DLD1 (cell line): ENCODE measurements around the gene IL16.
"Not testable (repeated sequence)": the region's sequence is repeated elsewhere in the genome, so short reads cannot be mapped to it uniquely, and the experiment has no call there.

Experiments used
- in situ Hi-C: cut with HindIII; loops from 2 replicates; pipeline ENCODE4 v1.10.0; 2017; ENCODE audit warnings: low sequenced_read_pairs

The IL16 gene

DNA sequence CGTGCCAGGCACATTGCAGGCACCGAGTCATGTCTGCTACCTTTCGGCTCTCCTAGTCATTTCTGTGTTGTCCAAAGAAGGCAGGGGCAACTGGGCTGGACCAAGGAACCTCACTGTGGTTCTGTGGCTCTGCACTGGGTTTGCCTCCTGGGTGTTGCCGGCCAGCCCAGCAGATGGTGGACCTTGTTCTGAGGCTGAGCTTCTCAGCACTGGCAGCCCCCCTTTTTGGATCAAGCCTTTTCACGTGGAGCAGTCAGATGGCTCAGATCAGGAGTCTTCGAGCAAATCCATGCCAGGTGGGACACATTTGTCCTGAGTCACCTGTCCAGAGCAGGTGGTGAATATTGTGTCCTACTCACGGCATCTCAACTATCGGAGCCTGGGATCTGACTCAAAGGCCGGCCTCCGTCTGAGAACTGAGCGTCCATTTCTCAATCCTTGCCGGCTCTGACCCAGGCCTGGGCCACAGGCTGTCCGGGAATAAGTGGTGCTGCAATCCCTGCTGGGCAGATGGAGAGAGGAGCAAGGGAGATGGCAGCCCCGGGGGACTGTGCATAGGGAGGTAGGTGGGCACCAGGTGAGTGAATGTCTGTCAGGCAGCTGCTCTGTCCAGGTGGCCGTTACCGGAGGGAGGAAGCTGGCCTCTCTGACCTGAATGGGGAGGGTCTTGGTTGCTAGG lies at the start of gene IL16:
TSS of gene IL16 (plus strand) at position 304 of the 679 bp plus-strand sequence. CDS start 28,521 bp downstream, outside the sequence.
- in situ Hi-C loops = no loop called here

DNA sequence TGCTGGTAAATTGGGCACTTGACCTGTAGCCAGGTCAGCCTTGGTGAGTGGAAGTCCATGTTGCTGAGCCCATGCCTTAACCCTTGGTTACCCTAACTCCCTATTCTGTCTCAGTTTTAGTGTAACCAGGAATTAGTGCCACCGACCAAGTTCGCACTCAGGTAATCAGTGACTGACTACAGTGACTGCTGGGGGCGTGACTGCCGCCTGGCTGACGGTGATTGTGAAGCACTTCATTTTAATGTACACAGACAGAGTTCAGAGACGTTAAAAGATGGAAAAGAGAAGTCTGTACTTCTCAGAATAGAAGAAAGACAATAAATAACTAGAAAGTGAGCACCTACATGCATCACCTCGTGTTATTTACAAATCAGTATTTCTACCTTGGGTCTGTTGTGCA lies 45.3 kb upstream of the IL16 start:
- in situ Hi-C loops = no loop called here

DNA sequence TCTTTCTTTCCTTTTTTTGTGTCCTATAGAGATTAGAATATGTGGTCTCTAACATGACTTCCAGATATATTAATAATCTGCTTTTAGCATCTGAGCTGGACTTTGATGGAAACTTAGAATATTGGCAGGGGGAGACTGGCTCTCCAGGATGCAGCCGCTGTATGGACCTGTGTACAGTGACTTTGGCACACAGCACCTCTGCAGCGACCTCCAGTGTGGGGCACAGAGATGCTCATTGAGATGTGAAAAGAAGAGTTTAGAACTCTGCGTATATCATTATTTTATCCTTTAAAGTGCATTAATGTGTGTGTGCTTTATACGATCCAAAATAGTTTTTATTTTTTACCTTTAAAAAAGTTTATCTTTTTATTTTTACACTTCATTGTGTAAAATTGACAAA lies 44.3 kb upstream of the IL16 start:
- in situ Hi-C loops = no loop called here

DNA sequence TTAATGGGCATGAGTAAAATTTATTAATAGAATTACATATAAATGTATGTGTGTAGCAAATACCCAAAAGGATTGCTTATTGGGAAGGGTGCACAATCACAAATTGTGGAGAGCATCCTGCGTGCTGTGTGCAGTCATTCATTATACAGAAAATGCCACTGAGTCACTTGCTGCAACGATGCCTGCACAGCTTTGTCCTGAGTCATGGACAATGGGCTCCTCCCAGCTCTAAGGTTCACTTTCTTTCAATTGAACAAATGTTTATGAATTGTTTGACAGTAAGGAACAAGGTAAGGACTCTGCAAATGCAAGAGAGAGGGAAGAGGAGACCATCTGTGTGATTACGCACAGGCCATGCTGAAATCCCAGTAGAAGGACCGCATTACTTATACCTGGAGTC lies 43.9 kb upstream of the IL16 start:
- in situ Hi-C loops = no loop called here

DNA sequence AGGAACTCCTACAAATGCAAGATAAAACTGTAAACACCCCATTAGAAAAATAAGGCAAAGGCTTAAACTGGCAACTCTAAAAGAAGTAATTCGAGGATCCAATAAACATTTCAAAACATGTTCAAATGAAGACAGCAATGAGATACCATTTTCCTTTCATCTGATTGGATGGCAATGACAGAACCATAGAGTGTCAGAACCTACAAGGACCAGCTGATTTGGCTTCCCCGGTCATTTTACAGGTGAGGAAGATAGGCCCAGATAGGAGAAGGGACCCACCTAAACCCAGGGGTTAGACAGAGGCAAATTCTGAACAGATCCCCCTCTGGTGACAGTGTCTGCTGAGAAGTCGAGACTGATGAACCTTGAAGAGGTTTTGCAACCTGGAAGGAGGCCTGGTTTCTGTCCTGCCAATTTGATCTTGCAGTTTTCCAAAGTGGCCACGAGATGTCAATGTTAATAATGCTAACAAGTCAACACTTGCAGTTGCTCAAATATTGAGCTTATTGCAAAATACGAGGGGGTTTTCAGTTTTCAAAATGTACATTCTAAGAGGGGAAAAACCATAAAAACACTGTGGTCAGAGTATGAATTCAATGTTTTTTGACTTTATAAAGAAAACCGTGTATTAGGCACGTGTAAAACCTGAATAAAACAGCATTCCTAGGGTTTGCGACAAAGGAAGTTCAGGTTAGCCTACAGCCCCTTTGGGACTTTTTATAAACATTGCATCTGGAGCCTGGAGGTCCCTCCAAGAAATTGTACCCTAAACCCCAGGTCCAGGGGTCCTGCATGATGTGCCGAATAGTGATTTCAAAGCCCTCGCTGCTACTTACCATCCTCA lies 41.1 kb upstream of the IL16 start:
- in situ Hi-C loops = no loop called here

DNA sequence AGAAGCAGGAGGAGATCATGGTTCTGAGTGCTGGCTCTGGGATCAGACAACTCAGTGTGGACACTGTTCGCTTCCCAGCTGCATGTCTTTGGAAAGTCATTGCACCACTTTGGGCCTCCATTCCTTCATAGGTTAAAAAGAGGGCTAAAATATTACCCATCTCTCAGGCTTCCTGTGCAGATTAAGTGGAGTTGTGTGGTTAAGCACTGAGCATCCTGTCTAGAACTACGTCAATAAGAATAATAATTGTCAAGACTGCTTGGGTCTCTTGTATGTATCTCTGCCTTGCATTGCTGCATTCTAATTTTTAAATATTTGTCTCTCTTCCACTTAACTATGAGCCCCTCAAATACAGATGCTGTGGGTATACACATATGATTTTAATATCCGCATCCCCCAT lies 40.4 kb upstream of the IL16 start:
- in situ Hi-C loops = no loop called here

DNA sequence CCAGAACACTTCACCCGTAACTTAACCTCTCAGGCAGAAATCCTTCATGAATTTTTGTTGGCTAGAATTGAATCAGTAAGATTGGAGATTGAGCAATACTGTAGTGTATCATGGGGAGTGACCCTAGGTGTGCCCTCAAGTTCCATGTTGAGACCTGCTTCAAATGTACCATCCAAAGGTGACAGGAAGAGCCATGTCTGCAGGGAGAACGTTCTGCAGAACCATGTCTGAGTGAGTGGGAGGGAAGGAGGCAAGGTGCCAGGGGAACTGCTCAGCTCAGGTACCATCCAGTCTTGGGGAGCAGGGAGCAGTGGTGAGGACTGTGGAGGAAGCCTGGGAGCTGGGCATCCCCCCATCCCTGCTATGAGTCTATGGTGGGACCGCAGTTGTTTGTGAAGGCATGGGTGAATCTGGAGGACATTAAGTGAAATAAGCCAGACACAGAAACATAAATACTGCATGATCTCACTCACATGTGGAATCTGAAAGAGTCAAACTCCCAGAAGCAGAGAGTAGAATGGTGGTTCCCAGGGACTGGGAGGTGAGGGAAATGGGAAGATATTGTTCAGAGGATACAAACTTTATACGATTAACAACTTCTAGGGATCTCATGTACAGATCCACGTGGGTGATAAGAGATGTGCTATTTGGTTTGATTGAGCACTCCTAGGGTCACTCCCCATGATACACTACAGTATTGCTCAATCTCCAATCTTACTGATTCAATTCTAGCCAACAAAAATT lies 39.3 kb upstream of the IL16 start:
- in situ Hi-C loops = no loop called here

DNA sequence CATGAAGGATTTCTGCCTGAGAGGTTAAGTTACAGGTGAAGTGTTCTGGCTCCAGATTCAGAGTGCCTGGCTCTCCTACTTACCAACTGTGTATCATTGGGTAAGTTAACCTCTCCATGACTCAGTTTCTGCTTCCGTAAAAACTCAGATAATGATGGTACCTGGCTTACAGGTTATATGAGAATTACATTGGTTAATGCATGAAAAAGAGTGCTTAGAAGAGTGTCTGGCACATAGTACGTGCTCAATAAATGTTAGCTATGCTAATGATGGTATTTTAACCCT lies 38.8 kb upstream of the IL16 start:
- in situ Hi-C loops = no loop called here

DNA sequence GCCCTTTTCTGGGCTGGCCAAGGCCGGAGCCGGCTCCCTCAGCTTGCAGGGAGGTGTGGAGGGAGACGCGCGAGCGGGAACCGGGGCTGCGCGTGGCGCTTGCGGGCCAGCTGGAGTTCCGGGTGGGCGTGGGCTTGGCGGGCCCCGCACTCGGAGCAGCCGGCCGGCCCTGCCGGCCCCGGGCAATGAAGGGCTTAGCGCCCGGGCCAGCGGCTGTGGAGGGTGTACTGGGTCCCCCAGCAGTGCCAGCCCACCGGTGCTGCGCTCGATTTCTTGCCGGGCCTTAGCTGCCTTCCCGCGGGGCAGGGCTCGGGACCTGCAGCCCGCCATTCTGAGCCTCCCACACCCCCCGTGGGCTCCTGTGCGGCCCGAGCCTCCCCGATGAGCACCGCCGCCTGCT lies 38.1 kb upstream of the IL16 start:
- in situ Hi-C loops = not testable (repeated sequence)

DNA sequence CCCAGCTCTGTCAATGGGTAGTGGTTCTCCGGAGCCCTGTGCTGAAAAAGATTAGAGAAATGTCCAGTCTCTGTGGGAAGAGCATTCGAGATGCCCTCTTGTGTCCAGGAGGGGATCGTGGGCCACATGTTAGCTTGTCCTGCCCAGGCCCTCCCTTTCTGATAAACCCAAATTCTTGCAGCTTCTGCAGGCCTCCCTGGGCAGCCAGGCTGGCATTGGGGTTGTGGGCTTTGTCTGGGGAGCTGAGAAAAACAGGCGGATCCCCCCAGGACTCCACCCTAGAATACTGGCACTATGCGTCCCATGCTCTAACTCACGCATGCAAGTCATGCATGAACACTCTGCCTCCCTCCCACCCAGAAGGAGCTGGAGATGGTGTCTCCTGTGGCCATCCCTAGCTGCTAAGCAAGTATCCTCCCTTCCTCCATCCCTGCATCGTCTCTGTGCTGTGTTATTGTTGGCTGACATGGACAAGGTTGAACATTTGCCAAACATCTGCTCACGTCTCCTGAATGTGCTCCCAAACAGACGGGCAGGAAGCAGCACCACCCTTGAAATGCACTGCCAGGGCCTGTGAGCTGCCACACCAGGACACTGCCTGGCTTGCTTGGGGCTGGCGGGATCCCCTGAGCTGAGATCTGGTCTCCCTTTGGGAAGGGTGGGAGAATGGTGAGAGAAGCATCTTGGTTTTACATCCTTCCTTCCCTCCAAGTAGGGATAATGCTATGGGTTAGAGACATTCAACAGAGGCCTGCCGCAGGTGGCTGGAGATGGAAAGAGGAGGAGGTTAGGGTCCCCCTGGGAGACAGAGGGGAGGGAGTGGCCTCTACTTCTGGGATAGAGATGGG lies 36.1 kb upstream of the IL16 start:
- in situ Hi-C loops = no loop called here

DNA sequence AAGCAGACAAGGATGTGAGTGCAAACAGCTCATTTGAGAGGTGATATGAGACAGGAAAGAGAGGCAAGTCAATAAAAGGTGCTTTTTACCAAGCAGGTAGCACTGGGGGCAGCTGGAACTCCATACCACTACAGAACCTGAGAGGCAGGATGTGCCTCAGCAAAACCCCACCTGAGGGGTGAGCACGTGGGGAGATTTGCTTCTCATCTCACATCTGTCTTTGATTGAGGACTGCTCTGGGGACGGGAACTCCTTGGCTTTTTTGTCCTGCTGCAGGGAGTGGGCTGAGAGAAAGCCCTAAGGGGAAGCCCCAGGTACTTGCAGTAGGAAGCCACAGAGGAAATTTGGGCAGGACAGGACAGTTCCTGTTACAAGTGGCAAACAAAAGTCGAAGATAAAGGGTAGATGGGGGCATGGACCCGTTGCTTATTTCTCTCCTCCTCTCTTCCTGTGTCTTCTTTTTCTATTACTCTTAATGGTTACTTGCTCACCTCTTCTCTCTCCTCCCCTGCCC lies 35.5 kb upstream of the IL16 start:
- in situ Hi-C loops = no loop called here

DNA sequence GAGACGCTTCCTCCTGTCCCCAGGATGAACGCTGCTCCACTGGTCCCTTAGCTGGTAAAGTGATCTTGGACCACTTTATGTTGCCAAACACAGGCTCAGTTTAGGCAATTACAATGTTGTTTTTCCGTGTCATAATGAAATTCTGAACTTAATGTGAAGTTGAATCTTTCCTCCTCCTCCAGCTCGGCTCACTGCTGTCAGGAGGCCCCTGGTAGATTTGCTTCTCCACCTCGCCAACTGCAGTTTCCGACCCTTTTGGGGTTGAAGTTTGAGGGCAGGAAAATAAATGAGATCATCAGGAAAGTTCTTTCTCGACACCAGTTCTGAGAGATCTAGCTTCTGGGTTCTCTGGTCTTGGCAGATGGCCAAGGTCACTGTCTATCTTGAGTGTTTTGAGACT lies 34.8 kb upstream of the IL16 start:
- in situ Hi-C loops = no loop called here

DNA sequence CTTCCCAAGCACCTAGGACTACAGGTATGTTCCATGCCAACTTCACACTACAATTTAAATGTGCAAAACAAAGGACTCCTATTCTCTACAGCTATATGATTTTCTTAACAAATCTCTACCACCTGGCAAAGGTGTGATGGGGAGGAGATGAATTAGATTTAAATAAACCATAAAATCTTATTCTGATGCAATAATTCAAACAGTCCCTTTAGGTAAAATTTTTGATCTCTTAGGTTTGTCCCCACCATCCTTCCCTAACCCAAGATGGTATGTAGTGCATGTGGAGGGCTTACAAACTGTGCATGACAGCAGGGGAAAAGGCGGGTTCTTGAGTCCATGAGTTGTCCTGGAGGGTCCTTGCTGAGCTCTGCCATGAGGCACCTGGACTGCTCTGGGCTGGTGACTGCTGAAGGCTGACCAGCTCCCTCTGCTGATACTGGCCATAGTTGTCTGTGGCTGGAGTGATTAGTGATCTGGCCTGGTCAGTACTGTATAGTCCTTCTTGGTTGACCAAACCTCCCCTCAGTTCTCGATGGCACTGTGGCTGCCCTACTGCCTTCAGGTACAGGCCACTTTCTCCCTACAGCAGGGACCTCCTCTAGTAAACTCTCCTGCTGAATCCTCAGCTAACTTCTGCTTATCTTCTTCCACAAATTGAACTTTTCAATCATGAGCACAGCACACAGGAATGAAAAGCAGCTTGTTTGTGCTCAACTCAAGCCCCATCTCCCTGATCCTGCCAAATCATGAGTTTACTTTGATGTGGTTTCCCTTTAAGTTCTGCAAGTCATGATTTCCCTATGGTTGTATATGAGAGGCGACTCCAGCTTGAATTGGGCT lies 32.5 kb upstream of the IL16 start:
- in situ Hi-C loops = no loop called here

DNA sequence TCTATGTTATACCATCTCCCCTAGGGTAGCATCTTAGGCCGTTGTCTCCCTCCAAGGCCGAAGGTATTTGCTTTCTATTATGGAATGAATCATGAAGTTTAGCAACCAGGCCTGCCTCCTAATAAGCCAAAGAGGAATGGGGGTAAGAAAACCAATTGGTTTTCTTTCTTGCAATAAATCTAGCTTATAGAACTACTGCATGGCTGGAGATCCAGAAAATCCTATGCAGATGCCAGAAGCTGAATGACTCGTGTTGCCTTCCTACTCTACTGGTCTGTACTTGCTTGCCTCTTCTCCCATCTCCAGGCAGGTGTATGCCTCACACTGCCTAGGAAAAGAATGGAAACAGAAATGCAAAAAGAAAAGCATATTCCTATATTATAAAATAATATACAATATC lies 31.1 kb upstream of the IL16 start:
- in situ Hi-C loops = no loop called here

DNA sequence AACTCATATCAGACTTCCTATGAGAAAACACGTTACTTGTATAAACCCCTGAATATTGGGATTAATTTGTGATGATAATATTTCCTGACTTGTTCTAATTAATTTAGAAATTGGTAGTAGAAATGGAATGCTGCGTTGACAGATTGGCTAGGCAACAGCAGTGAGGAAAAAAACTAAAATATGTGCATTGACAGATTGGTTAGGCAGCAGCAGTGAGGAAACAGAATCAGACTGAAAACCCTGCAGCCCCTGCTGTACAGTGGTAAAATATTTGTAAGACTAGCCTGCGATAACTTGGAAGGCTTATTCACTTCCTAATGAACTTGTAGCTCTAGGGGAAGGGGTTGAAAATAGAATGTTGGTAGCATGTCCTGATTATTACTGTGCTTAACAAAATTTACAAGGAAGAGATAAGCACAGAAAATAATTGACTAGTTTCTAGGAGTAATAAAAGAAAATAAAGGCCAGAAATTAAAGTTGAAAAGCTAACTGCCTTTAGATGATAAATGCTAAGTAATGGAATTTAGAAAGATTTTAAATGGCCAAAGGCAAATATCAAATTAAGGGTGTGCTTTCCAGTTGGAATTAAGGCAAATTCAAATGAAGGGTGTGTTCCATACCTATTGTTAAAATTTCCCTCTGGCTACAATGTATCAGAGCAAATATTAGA lies 29.9 kb upstream of the IL16 start:
- in situ Hi-C loops = no loop called here

DNA sequence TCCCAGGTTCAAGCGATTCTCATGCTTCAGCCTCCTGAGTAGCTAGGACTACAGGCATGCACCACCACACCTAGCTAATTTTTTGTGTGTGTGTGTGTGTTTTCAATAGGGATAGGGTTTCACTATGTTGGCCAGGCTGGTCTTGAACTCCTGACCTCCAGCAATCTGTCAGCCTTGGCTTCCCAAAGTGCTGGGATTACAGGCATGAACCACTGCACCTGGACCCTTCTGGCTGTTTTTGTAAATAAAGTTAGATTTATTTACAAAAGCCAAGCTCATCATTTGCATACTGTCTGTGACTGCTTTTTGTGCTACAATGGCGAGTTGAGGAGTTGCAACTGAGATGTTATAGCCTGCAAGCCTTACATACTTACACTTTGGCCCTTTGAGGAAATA lies 28.6 kb upstream of the IL16 start:
- in situ Hi-C loops = no loop called here

DNA sequence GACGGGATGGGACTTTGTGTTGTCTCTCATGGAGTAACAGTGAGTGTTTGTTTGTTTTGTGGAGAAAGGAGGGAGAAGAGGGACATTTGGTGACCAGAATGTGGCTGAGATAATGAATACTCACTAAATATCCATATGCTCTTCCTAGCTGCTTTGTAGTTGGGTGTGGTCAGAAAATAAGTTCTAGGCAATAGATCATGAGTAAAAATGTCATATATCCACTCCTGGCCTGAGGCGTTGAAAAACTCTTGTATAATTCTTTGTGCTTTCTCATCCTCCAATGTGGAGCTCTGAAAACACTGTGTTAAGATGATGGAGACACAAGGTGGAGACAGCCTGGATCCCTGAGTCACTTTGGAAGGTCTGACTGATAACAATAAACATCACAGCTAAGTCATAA lies 28.0 kb upstream of the IL16 start:
- in situ Hi-C loops = no loop called here

DNA sequence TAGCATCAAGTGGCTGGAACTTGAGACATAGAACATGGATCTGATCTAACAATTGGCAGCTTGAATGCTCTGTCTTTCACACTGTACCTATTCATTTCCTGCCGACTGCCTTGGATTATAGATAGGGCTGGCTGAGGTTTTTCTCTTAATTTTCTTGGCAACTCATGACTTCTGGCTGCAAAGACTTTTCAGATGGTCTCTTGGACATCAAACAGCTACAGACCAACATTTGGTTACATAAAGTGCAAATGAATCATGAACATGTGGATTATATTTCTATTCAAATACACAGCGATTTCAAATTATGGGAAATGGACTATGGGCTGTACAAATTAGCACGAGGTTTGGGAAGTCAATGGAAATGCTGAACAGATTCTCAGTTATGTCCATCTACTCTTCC lies 26.2 kb upstream of the IL16 start:
- in situ Hi-C loops = no loop called here

DNA sequence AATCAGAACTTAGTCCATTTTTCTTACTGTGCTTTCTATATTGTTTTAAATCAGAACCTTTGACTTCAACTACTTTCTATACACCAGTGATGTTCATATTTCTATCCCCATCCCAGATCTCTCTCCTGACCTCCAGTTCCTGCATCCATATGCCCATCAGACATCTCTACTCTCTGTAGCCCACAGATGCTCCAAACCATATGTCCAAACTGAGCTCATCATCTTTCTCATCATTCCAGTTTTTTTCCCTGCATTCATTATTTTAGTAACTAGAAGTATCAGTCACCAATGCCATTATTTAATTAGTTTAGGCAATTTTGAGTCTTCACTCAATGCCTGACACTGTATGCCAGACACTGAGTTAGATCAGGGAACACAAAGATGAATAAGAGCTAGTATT lies 25.4 kb upstream of the IL16 start:
- in situ Hi-C loops = no loop called here
